Stimulated activated CD8-positive, alpha-beta memory T cell treated with anti-CD3 and anti-CD28 coated beads, Interleukin-4, amount 100 ng/mL, for 24 hours (primary cell): ENCODE measurements around the gene APOB.

Experiments used
- DNase-seq: peaks from one replicate; pipeline ENCODE4 v3.0.0-alpha.2; 2020; ENCODE audit warnings: low read depth

The APOB gene

GRCh38 chr2:21017748-21018276 is 26.1 kb downstream of the APOB start:
- no peak for DNase-seq

GRCh38 chr2:21015281-21015645 is 28.6 kb downstream of the APOB start:
- DNase-seq: no peak

GRCh38 chr2:21014364-21015280 is 29.3 kb downstream of the APOB start:
- DNase-seq: no peak

- no peak for DNase-seq
These were observed 30.6 kb downstream of the APOB start for GRCh38 chr2:21013043-21013816.

- DNase-seq: no peak
These were observed 31.3 kb downstream of the APOB start for GRCh38 chr2:21012557-21012937.

GRCh38 chr2:21011876-21012556 is 31.9 kb downstream of the APOB start:
- DNase-seq: no peak

- DNase-seq: no peak
These were observed 32.4 kb downstream of the APOB start for GRCh38 chr2:21011453-21011852.

GRCh38 chr2:21010813-21011439 is 32.9 kb downstream of the APOB start:
- DNase-seq: no peak

GRCh38 chr2:21009662-21010225 is 34.1 kb downstream of the APOB start:
- no peak for DNase-seq

GRCh38 chr2:21008790-21009661 is 34.8 kb downstream of the APOB start:
- DNase-seq: no peak

GRCh38 chr2:21008014-21008789 is 35.7 kb downstream of the APOB start:
- no peak for DNase-seq

- no peak for DNase-seq
These were observed 36.5 kb downstream of the APOB start for GRCh38 chr2:21007129-21008013.

- DNase-seq: no peak
These were observed 37.3 kb downstream of the APOB start for GRCh38 chr2:21006423-21007128.

- DNase-seq: no peak
These were observed 38.0 kb downstream of the APOB start for GRCh38 chr2:21005700-21006422.

GRCh38 chr2:21005111-21005699 is 38.7 kb downstream of the APOB start:
- no peak for DNase-seq

GRCh38 chr2:21004181-21004572 is 39.7 kb downstream of the APOB start:
- no peak for DNase-seq

- DNase-seq: no peak
These were observed 40.2 kb downstream of the APOB start for GRCh38 chr2:21003572-21004180.
